Skeletal muscle tissue (tissue), 4 donors: ENCODE results near the gene HTRA3. TPM values are rescaled to one million over a fixed set of nuclear protein-coding genes. Genes with fewer than 3 reads are reported as not detected.

Experiments
- H3K27ac ChIP-seq: one replicate; pipeline ENCODE4 v1.7.0; 2013; ENCODE audit warnings: mild to moderate bottlenecking, low read depth, low read length, inconsistent platforms
- H3K27me3 ChIP-seq, 3 donors: one replicate each; pipeline ENCODE4 v1.7.0; 2013; ENCODE audit warnings: low read length in 3 of 3; ENCODE audit not compliant: control insufficient read depth in 3 of 3, insufficient read depth in 3 of 3
- H3K36me3 ChIP-seq, 3 donors: one replicate each; pipeline ENCODE4 v1.7.0; 2013; ENCODE audit warnings: low read length in 3 of 3; ENCODE audit not compliant: control insufficient read depth in 3 of 3, insufficient read depth in 3 of 3
- H3K4me1 ChIP-seq, 3 donors: one replicate each; pipeline ENCODE4 v1.7.0; 2013; ENCODE audit warnings: low read length in 3 of 3, mild to moderate bottlenecking in 3 of 3; ENCODE audit not compliant: control insufficient read depth in 3 of 3, insufficient read depth in 3 of 3
- H3K4me3 ChIP-seq, 3 donors: one replicate each; pipeline ENCODE4 v1.7.0; 2013; ENCODE audit warnings: low read length in 3 of 3
- H3K9ac ChIP-seq, 3 donors: one replicate each; pipeline ENCODE4 v1.7.0; 2013; ENCODE audit warnings: low read length in 3 of 3, mild to moderate bottlenecking in 3 of 3, moderate library complexity in 2 of 3, low read depth in 1 of 3
- H3K9me3 ChIP-seq, 3 donors: one replicate each; pipeline ENCODE4 v1.7.0; 2013; ENCODE audit warnings: low read length in 3 of 3; ENCODE audit not compliant: control insufficient read depth in 3 of 3
- total RNA-seq: library from RNA; depleted of rRNA; stranded (reverse); fragments of >200 nt; gene quantifications from one replicate; pipeline ENCODE4 v1.2.3, GENCODE V29; 2014
- donor health status: Osteomylitis.

Gene HTRA3
- total RNA-seq, 1 donor from 2014 or later, result 20.9 TPM

GRCh38 chr4:8266508-8266907 lies 3.0 kb upstream of the HTRA3 start:
- Histone ChIP-seq H3K4me1 (peaks cover 13 to 18% (median 17%) of the 10 kb centered on the region in 3 donors), H3K27ac (no peak overlapping the region), H3K27me3 (peaks cover 0 to 11% (median 8%) of the 10 kb centered on the region in 3 donors), H3K9me3 (no peaks in the 10 kb centered on the region), H3K36me3 (no peaks in the 10 kb centered on the region), H3K9ac (no peak overlapping the region), H3K4me3 (no peak overlapping the region)

- Histone ChIP-seq H3K27me3 (peaks cover 0 to 14% (median 8%) of the 10 kb centered on the region in 3 donors), H3K9ac (no peak overlapping the region), H3K36me3 (no peaks in the 10 kb centered on the region), H3K9me3 (no peaks in the 10 kb centered on the region), H3K4me3 (no peak overlapping the region), H3K27ac (no peak overlapping the region), H3K4me1 (peaks cover 14 to 18% (median 17%) of the 10 kb centered on the region in 3 donors)
Observed at GRCh38 chr4:8267077-8267476, 2.5 kb upstream of the HTRA3 start.

GRCh38 chr4:8268211-8268610 lies 1.3 kb upstream of the HTRA3 start:
- H3K36me3 ChIP-seq, result no peaks in the 10 kb centered on the region
- no peak overlapping the region for H3K9ac ChIP-seq
- H3K9me3 ChIP-seq, result no peaks in the 10 kb centered on the region
- H3K4me1 ChIP-seq, result peaks cover 21 to 24% (median 23%) of the 10 kb centered on the region in 3 donors
- no peak overlapping the region for H3K4me3 ChIP-seq
- H3K27ac ChIP-seq, result no peak overlapping the region
- peaks cover 0 to 14% (median 8%) of the 10 kb centered on the region in 3 donors for H3K27me3 ChIP-seq

DNA sequence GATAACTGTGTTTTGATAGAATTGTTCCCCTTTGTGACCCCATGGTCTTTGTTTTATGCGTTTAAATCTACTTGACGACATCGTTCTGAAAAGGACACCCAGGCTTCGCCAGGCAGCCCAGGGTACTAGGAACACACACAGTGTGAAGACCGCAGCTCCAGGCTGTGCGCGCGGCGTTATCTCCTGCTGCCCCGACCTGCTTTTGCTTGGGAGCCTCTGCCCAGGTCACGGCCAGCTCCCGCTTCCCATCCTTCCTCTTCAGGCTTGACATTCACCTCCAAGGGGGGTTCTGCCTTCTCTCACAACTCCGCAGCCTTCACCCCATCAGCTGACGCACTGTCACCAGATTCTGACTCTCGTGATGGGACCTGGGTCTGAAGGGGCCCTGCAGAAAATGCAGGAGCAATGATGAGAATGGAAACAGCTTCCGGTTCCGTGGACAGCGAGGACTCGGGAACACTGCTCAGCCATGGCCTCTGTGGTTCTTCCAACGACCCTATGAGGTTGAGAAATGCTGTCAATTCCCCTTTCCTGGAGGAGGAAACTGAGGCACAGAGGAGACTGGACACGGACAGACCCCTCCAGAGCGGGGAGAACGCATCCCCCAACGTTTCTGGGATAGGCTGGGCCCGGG lies 536 bp upstream of the HTRA3 start:
- Histone ChIP-seq H3K9me3 (no peaks in the 10 kb centered on the region), H3K4me1 (peaks cover 24 to 27% (median 26%) of the 10 kb centered on the region in 3 donors), H3K27me3 (peaks cover 0 to 14% (median 8%) of the 10 kb centered on the region in 3 donors), H3K4me3 (peak overlapping the region in 1 of 3 donors; percentile 31), H3K27ac (no peak overlapping the region), H3K9ac (peak overlapping the region in 2 of 3 donors; percentile 7 to 62), H3K36me3 (no peaks in the 10 kb centered on the region)

- H3K27me3 ChIP-seq, result peaks cover 0 to 14% (median 8%) of the 10 kb centered on the region in 3 donors
- peak overlapping the region; percentile 58 to 67 (median 62) for H3K4me3 ChIP-seq
- peak overlapping the region; percentile 27 to 72 (median 30) for H3K9ac ChIP-seq
- H3K9me3 ChIP-seq, result no peaks in the 10 kb centered on the region
- no peaks in the 10 kb centered on the region for H3K36me3 ChIP-seq
- H3K27ac ChIP-seq, result peak overlapping the region; percentile 19
- H3K4me1 ChIP-seq, result peaks cover 37 to 40% (median 39%) of the 10 kb centered on the region in 3 donors
Observed at GRCh38 chr4:8270418-8270771, 841 bp downstream of the HTRA3 start.

- Histone ChIP-seq H3K4me1 (peaks cover 44 to 48% (median 46%) of the 10 kb centered on the region in 3 donors), H3K36me3 (no peaks in the 10 kb centered on the region), H3K9me3 (no peaks in the 10 kb centered on the region), H3K9ac (peak overlapping the region in 2 of 3 donors; percentile 27 to 72), H3K4me3 (peak overlapping the region; percentile 58 to 67 (median 62)), H3K27me3 (peaks cover 0 to 14% (median 8%) of the 10 kb centered on the region in 3 donors), H3K27ac (peak overlapping the region; percentile 19)
Observed at GRCh38 chr4:8270912-8271815, 1.6 kb downstream of the HTRA3 start.

DNA sequence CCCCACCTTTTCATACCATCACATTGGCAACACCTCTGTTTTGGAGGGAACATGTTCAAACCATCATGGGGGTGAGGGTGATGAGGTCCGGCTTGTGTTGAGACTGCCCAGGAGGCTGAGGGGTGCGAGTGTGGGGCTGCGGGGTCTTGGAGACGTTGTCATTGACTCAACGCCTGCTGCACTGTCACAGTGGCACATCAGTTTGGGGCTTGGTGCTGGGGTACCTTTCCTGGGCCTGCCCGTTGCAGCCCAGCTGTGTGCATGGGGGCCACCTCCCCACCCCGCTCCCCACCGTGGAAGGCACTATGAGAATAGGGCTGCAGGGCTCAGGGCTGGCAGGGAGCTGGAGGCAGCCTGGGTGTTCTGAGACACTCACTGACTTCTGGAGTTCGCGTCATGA lies 2.3 kb downstream of the HTRA3 start:
- no peak overlapping the region for H3K27ac ChIP-seq
- H3K9ac ChIP-seq, result no peak overlapping the region
- no peaks in the 10 kb centered on the region for H3K9me3 ChIP-seq
- H3K4me1 ChIP-seq, result peaks cover 48 to 54% (median 53%) of the 10 kb centered on the region in 3 donors
- H3K36me3 ChIP-seq, result no peaks in the 10 kb centered on the region
- peaks cover 0 to 14% (median 8%) of the 10 kb centered on the region in 3 donors for H3K27me3 ChIP-seq
- peak overlapping the region; percentile 36 to 67 (median 62) for H3K4me3 ChIP-seq

GRCh38 chr4:8272472-8273428 lies 3.2 kb downstream of the HTRA3 start:
- Histone ChIP-seq H3K27ac (peak overlapping the region; percentile 36), H3K9ac (peak overlapping the region in 1 of 3 donors; percentile 40), H3K4me1 (peaks cover 50 to 54% (median 53%) of the 10 kb centered on the region in 3 donors), H3K36me3 (no peaks in the 10 kb centered on the region), H3K9me3 (no peaks in the 10 kb centered on the region), H3K4me3 (peak overlapping the region in 2 of 3 donors; percentile 13 to 23), H3K27me3 (peaks cover 0 to 14% (median 8%) of the 10 kb centered on the region in 3 donors)

GRCh38 chr4:8273450-8273849 lies 3.9 kb downstream of the HTRA3 start:
- Histone ChIP-seq H3K4me1 (peaks cover 54 to 56% (median 55%) of the 10 kb centered on the region in 3 donors), H3K9me3 (no peaks in the 10 kb centered on the region), H3K27me3 (peaks cover 0 to 14% (median 8%) of the 10 kb centered on the region in 3 donors), H3K27ac (no peak overlapping the region), H3K9ac (no peak overlapping the region), H3K36me3 (no peaks in the 10 kb centered on the region), H3K4me3 (no peak overlapping the region)
